GM12878 (cell line): ENCODE data around the gene CLIC5. TPM values are rescaled to one million over a fixed set of nuclear protein-coding genes. Genes with fewer than 3 reads are reported as not detected.
A peak's percentile ranks its signal among the peaks of the same experiment; 100 is the strongest.

Experiments used
- ATF3 ChIP-seq: IDR thresholded peaks from 2 replicates; pipeline ENCODE4 v1.6.1; 2011; ENCODE audit warnings: low read depth, mild to moderate bottlenecking, low read length, moderate library complexity, borderline replicate concordance; ENCODE audit errors: extremely low read depth
- ATF7 ChIP-seq: fragments of 450-650 bp; IDR thresholded peaks from 2 replicates; pipeline ENCODE4 v1.6.1; 2016; ENCODE audit warnings: low read depth, mild to moderate bottlenecking
- CREM ChIP-seq: IDR thresholded peaks from 2 replicates; pipeline ENCODE4 v1.6.1; 2014; ENCODE audit warnings: antibody characterized with exemption, low read depth
- HCFC1 ChIP-seq: fragments of 150-350 bp; IDR thresholded peaks from 2 replicates; pipeline ENCODE4 v1.6.1; 2014; ENCODE audit warnings: low read length
- HDAC2 ChIP-seq: fragments of 200-600 bp; sonication (generic); IDR thresholded peaks from 2 replicates; pipeline ENCODE4 v1.6.1; 2017
- JUNB ChIP-seq: IDR thresholded peaks from 2 replicates; pipeline ENCODE4 v1.6.1; 2016; ENCODE audit warnings: antibody characterized with exemption, mild to moderate bottlenecking
- KDM1A ChIP-seq: fragments of 200-600 bp; sonication (generic); IDR thresholded peaks from 2 replicates; pipeline ENCODE4 v1.6.1; 2016; ENCODE audit warnings: borderline replicate concordance
- MAX ChIP-seq: IDR thresholded peaks from 2 replicates; pipeline ENCODE4 v1.6.1; 2012; ENCODE audit warnings: low read depth, low read length, improper control_type of control experiment
- MYC ChIP-seq: IDR thresholded peaks from 2 replicates; pipeline ENCODE4 v1.6.1; 2011; ENCODE audit warnings: mild to moderate bottlenecking, low read length, moderate library complexity, inconsistent platforms; ENCODE audit not compliant: insufficient read depth, insufficient replicate concordance, insufficient read length, severe bottlenecking
- NFXL1 ChIP-seq: fragments of 450-650 bp; IDR thresholded peaks from 2 replicates; pipeline ENCODE4 v1.6.1; 2017; ENCODE audit warnings: antibody characterized with exemption, mild to moderate bottlenecking, borderline replicate concordance
- NRF1 ChIP-seq: conservative IDR thresholded peaks from 2 replicates; pipeline ENCODE4 v1.6.1; 2011; ENCODE audit warnings: mild to moderate bottlenecking, low read depth, low read length, improper control_type of control experiment
- POU2F2 ChIP-seq: IDR thresholded peaks from 3 replicates; pipeline ENCODE4 v1.6.1; 2011; ENCODE audit warnings: low read depth, mild to moderate bottlenecking, low read length, borderline replicate concordance
- RELA ChIP-seq: fragments of 450-650 bp; IDR thresholded peaks from 2 replicates; pipeline ENCODE4 v1.8.0; 2014; ENCODE audit warnings: borderline replicate concordance; ENCODE audit not compliant: partially characterized antibody
- SMC3 ChIP-seq: IDR thresholded peaks from 2 replicates; pipeline ENCODE4 v1.6.1; 2011; ENCODE audit warnings: low read length, improper control_type of control experiment, borderline replicate concordance
- SREBF1 ChIP-seq: IDR thresholded peaks from 2 replicates; pipeline ENCODE4 v1.6.1; 2012; ENCODE audit warnings: mild to moderate bottlenecking, low read length
- SRF ChIP-seq, 2 experiments: IDR thresholded peaks; 2 replicates each; pipeline ENCODE4 v1.6.1; 2011; ENCODE audit warnings: low read depth in 2 of 2, low read length in 2 of 2, mild to moderate bottlenecking in 1 of 2, moderate library complexity in 1 of 2
- STAT1 ChIP-seq: fragments of 450-650 bp; conservative IDR thresholded peaks from 2 replicates; pipeline ENCODE4 v1.6.1; 2014; ENCODE audit warnings: antibody characterized with exemption, mild to moderate bottlenecking
- STAT3 ChIP-seq: IDR thresholded peaks from 2 replicates; pipeline ENCODE4 v1.6.1; 2011; ENCODE audit warnings: low read depth, low read length, improper control_type of control experiment
- SUZ12 ChIP-seq: fragments of 200-600 bp; sonication (generic); IDR thresholded peaks from one replicate; pipeline ENCODE4 v1.6.1; 2018; ENCODE audit warnings: antibody characterized with exemption, mild to moderate bottlenecking; ENCODE audit not compliant: unreplicated experiment
- TBL1XR1 ChIP-seq: IDR thresholded peaks from 2 replicates; pipeline ENCODE4 v1.6.1; 2012; ENCODE audit warnings: low read depth, low read length, improper control_type of control experiment
- YY1 ChIP-seq: IDR thresholded peaks from 2 replicates; pipeline ENCODE4 v1.6.1; 2011; ENCODE audit warnings: low read depth, mild to moderate bottlenecking, low read length
- ZBTB40 ChIP-seq: fragments of 450-650 bp; IDR thresholded peaks from 2 replicates; pipeline ENCODE4 v1.6.1; 2016; ENCODE audit warnings: mild to moderate bottlenecking, moderate library complexity, borderline replicate concordance
- ZNF274 ChIP-seq: IDR thresholded peaks from one replicate; pipeline ENCODE4 v1.8.0; 2011; ENCODE audit not compliant: insufficient read length, insufficient read depth
- ZNF384 ChIP-seq: IDR thresholded peaks from 2 replicates; pipeline ENCODE4 v1.6.1; 2012; ENCODE audit warnings: low read depth, mild to moderate bottlenecking, low read length, improper control_type of control experiment, borderline replicate concordance
- ZZZ3 ChIP-seq: IDR thresholded peaks from 2 replicates; pipeline ENCODE4 v1.6.1; 2011; ENCODE audit warnings: low read depth; ENCODE audit not compliant: control insufficient read depth, insufficient read length
- polyA plus RNA-seq, 11 experiments: library from polyadenylated mRNA; depleted of rRNA in 4 of 11; unstranded in 6 of 11; stranded (reverse) in 5 of 11; fragments of >200 nt; fragmentation: Nextera tagmentation in 4 of 11; fragmentation: Illumina TruSeq in 1 of 11; extraction: Ambion mirVana in 4 of 11; extraction: Trizol in 1 of 11; gene quantifications; 1 replicate in 1 of 11; 2 replicates in 10 of 11; pipeline versions ENCODE4 v1.2.1 to v1.2.3, GENCODE V29; 2011 to 2016; ENCODE audit warnings: inconsistent platforms in 2 of 11, missing spikeins in 2 of 11, low read depth in 1 of 11
- total RNA-seq, 4 experiments: library from RNA; depleted of rRNA in 3 of 4; stranded (reverse); fragments of >200 nt in 3 of 4; fragmentation: Illumina TruSeq in 1 of 4; extraction: Trizol in 1 of 4; gene quantifications; 2 replicates each; pipeline versions ENCODE4 v1.2.1 to v1.2.3, GENCODE V29; 2013 to 2021
- TF ChIP-seq, protein P1 (sequence below): fragments of 450-650 bp; IDR thresholded peaks from 2 replicates; pipeline ENCODE4 v1.6.1; 2016; ENCODE audit warnings: mild to moderate bottlenecking

The CLIC5 gene
- total and polyA plus RNA-seq, 10 of the 15 experiments (the other 5 are each of a cell fraction or from before 2014, with no cell fraction given): 0.01 to 0.08 (median 0.02) TPM; not detected in 7

DNA sequence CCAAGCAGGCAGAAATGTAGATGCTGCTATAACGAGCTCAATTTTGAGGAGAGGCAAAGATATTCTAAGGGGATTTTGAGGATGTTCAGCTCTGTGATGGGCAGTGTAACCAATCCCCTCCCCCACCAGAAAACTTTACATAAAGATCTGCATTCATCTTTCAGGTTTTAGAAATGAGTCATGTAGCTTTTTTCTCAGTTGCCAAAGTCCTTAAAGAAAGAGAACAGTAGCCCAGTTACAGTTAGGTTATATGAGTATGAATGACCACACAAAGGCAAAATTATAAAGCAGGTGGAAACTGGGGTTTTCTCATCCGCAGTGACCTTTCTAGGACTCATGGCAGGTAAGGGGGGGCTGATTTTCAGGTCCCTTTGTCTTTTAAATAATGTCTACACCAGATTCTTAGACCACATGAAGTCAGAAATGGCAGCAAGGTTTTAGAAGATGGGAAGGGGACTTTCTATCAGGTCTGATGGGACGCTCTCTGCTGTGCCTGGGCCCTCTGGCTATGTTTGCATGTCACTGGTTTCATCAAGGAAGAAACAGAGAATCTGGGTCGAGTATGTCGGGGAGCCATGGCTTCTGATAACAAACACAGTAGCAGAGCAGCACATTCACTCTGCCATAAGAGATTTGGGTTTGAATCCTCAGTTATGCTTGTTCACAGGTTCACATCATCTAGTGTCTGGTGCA, 94.7 kb downstream of the CLIC5 start (continued):
- no peak for TF ChIP-seq ZBTB40
- no peak for TF ChIP-seq ATF3
- TF ChIP-seq POU2F2: peak; percentile 87; the same call in 2 of the 3 replicates
- TF ChIP-seq CREM: peak; percentile 83
- no peak for TF ChIP-seq SRF (IDR thresholded peaks at IDR 0.05; ENCODE audit: low read depth in 2 of 2, low read length in 2 of 2)
- TF ChIP-seq STAT3: 0 out of 2 replicates have a peak, but pooled peaks have one; percentile 49
- TF ChIP-seq HCFC1: no peak
- no peak for TF ChIP-seq KDM1A
- TF ChIP-seq STAT1: no peak
- TF ChIP-seq NRF1: no peak
- TF ChIP-seq MAX: no peak
- no peak for TF ChIP-seq HDAC2
- no peak for TF ChIP-seq ZZZ3
- TF ChIP-seq ATF7: peak; percentile 53; the same call in 1 of the 2 replicates
- TF ChIP-seq MYC: no peak
- TF ChIP-seq ZNF274: no peak
- peak; percentile 72 for TF ChIP-seq TBL1XR1
- peak; percentile 91 for TF ChIP-seq JUNB
- TF ChIP-seq SMC3: no peak; the same call in 1 of the 2 replicates
- TF ChIP-seq SUZ12: no peak
- no peak for TF ChIP-seq YY1
- TF ChIP-seq, protein P1, sequence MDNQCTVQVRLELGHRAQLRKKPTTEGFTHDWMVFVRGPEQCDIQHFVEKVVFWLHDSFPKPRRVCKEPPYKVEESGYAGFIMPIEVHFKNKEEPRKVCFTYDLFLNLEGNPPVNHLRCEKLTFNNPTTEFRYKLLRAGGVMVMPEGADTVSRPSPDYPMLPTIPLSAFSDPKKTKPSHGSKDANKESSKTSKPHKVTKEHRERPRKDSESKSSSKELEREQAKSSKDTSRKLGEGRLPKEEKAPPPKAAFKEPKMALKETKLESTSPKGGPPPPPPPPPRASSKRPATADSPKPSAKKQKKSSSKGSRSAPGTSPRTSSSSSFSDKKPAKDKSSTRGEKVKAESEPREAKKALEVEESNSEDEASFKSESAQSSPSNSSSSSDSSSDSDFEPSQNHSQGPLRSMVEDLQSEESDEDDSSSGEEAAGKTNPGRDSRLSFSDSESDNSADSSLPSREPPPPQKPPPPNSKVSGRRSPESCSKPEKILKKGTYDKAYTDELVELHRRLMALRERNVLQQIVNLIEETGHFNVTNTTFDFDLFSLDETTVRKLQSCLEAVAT: 0 out of 2 replicates have a peak, but pooled peaks have one; percentile 24
- TF ChIP-seq ZNF384: peak; percentile 15; the same call in 1 of the 2 replicates
- no peak for TF ChIP-seq NFXL1
- TF ChIP-seq SREBF1: peak; percentile 63; the same call in 1 of the 2 replicates
- TF ChIP-seq RELA: no peak
